PC-3 (cell line): ENCODE data around the gene KIF6. TPM values are rescaled to one million over a fixed set of nuclear protein-coding genes. Genes with fewer than 3 reads are reported as not detected.

Experiments
- ATAC-seq: fragments of 200-7000 bp; cut with Tn5 transposase; 2 replicates; pipeline ENCODE4 v1.9.1; 2020; ENCODE audit warnings: mild to moderate bottlenecking, moderate library complexity
- BruUV-seq: library from RNA; stranded (reverse); fragments of 400-500 nt; replicated peaks from 2 replicates; lab custom pipeline; 2021; lab: Mats Ljungman, UMichigan
- CTCF ChIA-PET: fragments of 300-600 bp; sonication (Branson Sonifier 250); formaldehyde crosslinking; loops from one replicate; lab custom pipeline; 2022; ENCODE audit warnings: antibody characterized with exemption; lab: Charles Lee
- POLR2A ChIA-PET: fragments of 300-600 bp; sonication (Branson Sonifier 250); formaldehyde crosslinking; loops from one replicate; lab custom pipeline; 2022; ENCODE audit warnings: antibody characterized with exemption; ENCODE audit not compliant: unreplicated experiment; lab: Charles Lee
- DNase-seq: peaks from one replicate; pipeline ENCODE4 v3.0.0-alpha.2; 2015
- H2AFZ ChIP-seq: fragments of 300-600 bp; sonication (generic); 2 replicates; pipeline ENCODE4 v1.6.0; 2016; ENCODE audit warnings: antibody characterized with exemption, low read length
- H3F3A ChIP-seq: fragments of 300-600 bp; sonication (generic); one replicate; pipeline ENCODE4 v1.6.0; 2017; ENCODE audit warnings: antibody characterized with exemption, low read length, control low read depth, mild to moderate bottlenecking; ENCODE audit not compliant: unreplicated experiment
- H3K27ac ChIP-seq: fragments of 300-600 bp; sonication (generic); 2 replicates; pipeline ENCODE4 v1.5.1; 2016; ENCODE audit warnings: mild to moderate bottlenecking, low read length
- H3K27me3 ChIP-seq: fragments of 300-600 bp; sonication (generic); 2 replicates; pipeline ENCODE4 v1.6.1; 2016; ENCODE audit warnings: low read length, mixed read lengths
- H3K36me3 ChIP-seq: fragments of 300-600 bp; sonication (generic); 2 replicates; pipeline ENCODE4 v1.6.1; 2016; ENCODE audit warnings: low read depth, mixed run types, low read length, mixed read lengths
- H3K4me1 ChIP-seq: fragments of 300-600 bp; sonication (generic); 2 replicates; pipeline ENCODE4 v1.5.1; 2016; ENCODE audit warnings: low read length; ENCODE audit not compliant: insufficient read depth
- H3K4me2 ChIP-seq: fragments of 300-600 bp; sonication (generic); 2 replicates; pipeline ENCODE4 v1.6.0; 2016; ENCODE audit warnings: low read length
- H3K4me3 ChIP-seq: fragments of 300-600 bp; sonication (generic); 2 replicates; pipeline ENCODE4 v1.5.1; 2016; ENCODE audit warnings: mild to moderate bottlenecking, low read length, mixed read lengths
- H3K79me2 ChIP-seq: fragments of 300-600 bp; sonication (generic); 2 replicates; pipeline ENCODE4 v1.6.1; 2017; ENCODE audit warnings: low read length, mixed read lengths
- H3K9ac ChIP-seq: fragments of 300-600 bp; sonication (generic); 2 replicates; pipeline ENCODE4 v1.6.0; 2016; ENCODE audit warnings: mild to moderate bottlenecking, low read length
- H3K9me2 ChIP-seq: fragments of 300-600 bp; sonication (generic); replicated peaks from 2 replicates; pipeline ENCODE4 v1.6.1; 2016; ENCODE audit warnings: mixed run types, low read length, mixed read lengths
- H3K9me3 ChIP-seq: fragments of 300-600 bp; sonication (generic); 2 replicates; pipeline ENCODE4 v1.6.1; 2016; ENCODE audit warnings: low read length, mixed read lengths
- H4K20me1 ChIP-seq: fragments of 300-600 bp; sonication (generic); 2 replicates; pipeline ENCODE4 v1.6.1; 2016; ENCODE audit warnings: low read length, mixed read lengths
- EZH2 ChIP-seq: fragments of 300-600 bp; sonication (generic); IDR thresholded peaks from one replicate; pipeline ENCODE4 v1.6.1; 2017; ENCODE audit warnings: antibody characterized with exemption, mild to moderate bottlenecking, low read length; ENCODE audit not compliant: unreplicated experiment
- EZH2phosphoT487 ChIP-seq: fragments of 300-600 bp; sonication (generic); IDR thresholded peaks from 2 replicates; pipeline ENCODE4 v1.6.1; 2018; ENCODE audit warnings: mild to moderate bottlenecking, antibody characterized with exemption, low read length, borderline replicate concordance
- intact Hi-C: fragments of 100-400 bp; cut with micrococcal nuclease; formaldehyde crosslinking; loops from 2 replicates; pipeline ENCODE4 v1.9.0; 2023
- total RNA-seq: library from RNA; depleted of rRNA; stranded (reverse); fragments of >200 nt; gene quantifications from 2 replicates; pipeline ENCODE4 v1.2.3, GENCODE V29; 2014
- TF ChIP-seq, protein P1 (sequence below): fragments of 300-600 bp; sonication (generic); conservative IDR thresholded peaks from 2 replicates; pipeline ENCODE4 v1.5.1; 2017; ENCODE audit warnings: antibody characterized with exemption, low read depth, mild to moderate bottlenecking, low read length

KIF6 gene
- total RNA-seq, 1 experiment from 2014 or later = 0.07 TPM

GRCh38 chr6:39380837-39381549, 344.2 kb downstream of the KIF6 start:
- ATAC-seq = no peak
- Histone ChIP-seq H2AFZ (no peak overlapping the region), H3K36me3 (no peaks in the 10 kb centered on the region), H3K4me2 (no peak overlapping the region), H3K9me2 (no peaks in the 10 kb centered on the region), H3K27ac (no peak overlapping the region), H3K79me2 (no peaks in the 10 kb centered on the region), H4K20me1 (no peaks in the 10 kb centered on the region), H3K27me3 (peaks cover 34% of the 10 kb centered on the region), H3K4me1 (no peaks in the 10 kb centered on the region), H3K4me3 (no peak overlapping the region), H3K9me3 (no peaks in the 10 kb centered on the region), H3K9ac (no peak overlapping the region), H3F3A (no peaks in the 10 kb centered on the region)
- POLR2A ChIA-PET = no interaction called here
- CTCF ChIA-PET = no interaction called here
- TF ChIP-seq EZH2 (no peak), EZH2phosphoT487 (no peak)
- TF ChIP-seq, protein P1, sequence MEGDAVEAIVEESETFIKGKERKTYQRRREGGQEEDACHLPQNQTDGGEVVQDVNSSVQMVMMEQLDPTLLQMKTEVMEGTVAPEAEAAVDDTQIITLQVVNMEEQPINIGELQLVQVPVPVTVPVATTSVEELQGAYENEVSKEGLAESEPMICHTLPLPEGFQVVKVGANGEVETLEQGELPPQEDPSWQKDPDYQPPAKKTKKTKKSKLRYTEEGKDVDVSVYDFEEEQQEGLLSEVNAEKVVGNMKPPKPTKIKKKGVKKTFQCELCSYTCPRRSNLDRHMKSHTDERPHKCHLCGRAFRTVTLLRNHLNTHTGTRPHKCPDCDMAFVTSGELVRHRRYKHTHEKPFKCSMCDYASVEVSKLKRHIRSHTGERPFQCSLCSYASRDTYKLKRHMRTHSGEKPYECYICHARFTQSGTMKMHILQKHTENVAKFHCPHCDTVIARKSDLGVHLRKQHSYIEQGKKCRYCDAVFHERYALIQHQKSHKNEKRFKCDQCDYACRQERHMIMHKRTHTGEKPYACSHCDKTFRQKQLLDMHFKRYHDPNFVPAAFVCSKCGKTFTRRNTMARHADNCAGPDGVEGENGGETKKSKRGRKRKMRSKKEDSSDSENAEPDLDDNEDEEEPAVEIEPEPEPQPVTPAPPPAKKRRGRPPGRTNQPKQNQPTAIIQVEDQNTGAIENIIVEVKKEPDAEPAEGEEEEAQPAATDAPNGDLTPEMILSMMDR = no peak
- BruUV-seq = no TSS peak
- DNase-seq = no peak
- intact Hi-C loops = no loop called here

- ChIA-PET CTCF (no interaction called here), POLR2A (no interaction called here)
- peaks cover 35% of the 10 kb centered on the region for H3K27me3 ChIP-seq
Measured at GRCh38 chr6:39378960-39379425, 346.2 kb downstream of the KIF6 start.

More at GRCh38 chr6:39378960-39379425, 346.2 kb downstream of the KIF6 start:
- Histone ChIP-seq H3K79me2 (no peaks in the 10 kb centered on the region), H2AFZ (no peak overlapping the region), H3K36me3 (no peaks in the 10 kb centered on the region), H3K9me3 (no peaks in the 10 kb centered on the region), H3K4me3 (no peak overlapping the region), H3K9ac (no peak overlapping the region), H3K9me2 (no peaks in the 10 kb centered on the region), H3F3A (no peaks in the 10 kb centered on the region), H3K4me1 (no peaks in the 10 kb centered on the region), H3K27ac (no peak overlapping the region), H3K4me2 (no peak overlapping the region), H4K20me1 (no peaks in the 10 kb centered on the region)
- BruUV-seq = no TSS peak
- ATAC-seq (no peak), DNase-seq (no peak)
- no peak for TF ChIP-seq EZH2
- TF ChIP-seq, protein P1 = no peak
- no peak for TF ChIP-seq EZH2phosphoT487
- intact Hi-C loops = no loop called here
